Measurements from ENCODE around the gene LPCAT3. TPM values are rescaled to one million over a fixed set of nuclear protein-coding genes. Genes with fewer than 3 reads are reported as not detected.
A peak's percentile ranks its signal among the peaks of the same experiment; 100 is the strongest.

Gene LPCAT3
- total RNA-seq, 1 donor from 2014 or later: 21.3 TPM

DNA sequence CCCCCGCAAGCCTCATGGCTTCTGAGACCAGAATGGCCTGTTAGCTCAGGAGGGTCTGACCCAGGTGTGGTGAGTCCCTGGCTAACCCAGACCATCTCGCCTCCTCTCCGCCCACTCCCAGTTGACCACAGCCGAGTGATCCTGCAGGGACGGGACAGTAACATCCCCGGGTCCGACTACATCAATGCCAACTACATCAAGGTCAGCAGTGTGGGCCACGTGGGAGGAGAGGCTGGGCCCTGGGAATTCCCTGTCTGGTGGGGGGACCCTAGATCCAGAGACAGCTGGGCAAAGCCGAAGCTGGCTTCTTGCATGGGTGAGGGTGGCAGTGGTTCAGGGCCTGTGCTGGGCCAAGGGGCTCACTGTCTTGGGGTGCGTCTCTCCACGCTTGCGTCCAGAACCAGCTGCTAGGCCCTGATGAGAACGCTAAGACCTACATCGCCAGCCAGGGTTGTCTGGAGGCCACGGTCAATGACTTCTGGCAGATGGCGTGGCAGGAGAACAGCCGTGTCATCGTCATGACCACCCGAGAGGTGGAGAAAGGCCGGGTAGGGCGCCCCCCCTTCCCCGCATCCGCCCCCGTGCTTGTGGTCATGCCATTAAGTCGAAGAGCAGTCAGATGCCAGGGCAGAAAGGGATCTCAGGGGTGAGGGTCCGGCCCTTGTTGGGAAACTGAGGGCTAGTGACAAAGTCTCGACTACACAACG, 62.1 kb downstream of the LPCAT3 start:
- Mint-ChIP-seq H3K4me3 (peak overlapping the region; percentile 68), H3K36me3 (ENCODE audit: low read depth) (peaks cover 88% of the 10 kb centered on the region), H3K27ac (peak overlapping the region; percentile 88), H3K9me3 (no peaks in the 10 kb centered on the region), H3K4me1 (peaks cover 86% of the 10 kb centered on the region), H3K27me3 (no peaks in the 10 kb centered on the region)
- ChIA-PET POLR2A (interaction anchor here (1.7 to 17.0 kb wide), 3 partner anchors 8 to 83 kb away, joined by 6 to 1516 read pairs (median 9); partner anchors contain the start of genes C12orf57, PTPN6, RNU7-1 and SPSB2), CTCF (interaction anchor here (3.4 to 13.0 kb wide), 2 partner anchors 8 to 10 kb away, joined by 17 to 571 read pairs; partner anchors contain the start of genes C12orf57, PTPN6 and RNU7-1)
- TF ChIP-seq, protein P1, sequence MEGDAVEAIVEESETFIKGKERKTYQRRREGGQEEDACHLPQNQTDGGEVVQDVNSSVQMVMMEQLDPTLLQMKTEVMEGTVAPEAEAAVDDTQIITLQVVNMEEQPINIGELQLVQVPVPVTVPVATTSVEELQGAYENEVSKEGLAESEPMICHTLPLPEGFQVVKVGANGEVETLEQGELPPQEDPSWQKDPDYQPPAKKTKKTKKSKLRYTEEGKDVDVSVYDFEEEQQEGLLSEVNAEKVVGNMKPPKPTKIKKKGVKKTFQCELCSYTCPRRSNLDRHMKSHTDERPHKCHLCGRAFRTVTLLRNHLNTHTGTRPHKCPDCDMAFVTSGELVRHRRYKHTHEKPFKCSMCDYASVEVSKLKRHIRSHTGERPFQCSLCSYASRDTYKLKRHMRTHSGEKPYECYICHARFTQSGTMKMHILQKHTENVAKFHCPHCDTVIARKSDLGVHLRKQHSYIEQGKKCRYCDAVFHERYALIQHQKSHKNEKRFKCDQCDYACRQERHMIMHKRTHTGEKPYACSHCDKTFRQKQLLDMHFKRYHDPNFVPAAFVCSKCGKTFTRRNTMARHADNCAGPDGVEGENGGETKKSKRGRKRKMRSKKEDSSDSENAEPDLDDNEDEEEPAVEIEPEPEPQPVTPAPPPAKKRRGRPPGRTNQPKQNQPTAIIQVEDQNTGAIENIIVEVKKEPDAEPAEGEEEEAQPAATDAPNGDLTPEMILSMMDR (IDR thresholded peaks at IDR 0.05): no peak
- ATAC-seq (ENCODE audit: low read depth) (no peak), DNase-seq (no peak)
- intact Hi-C loops (cut with micrococcal nuclease): loop anchor here (10.0 kb wide), 2 partner anchors 321 to 531 kb away; partner anchors contain the start of gene LPAR5

DNA sequence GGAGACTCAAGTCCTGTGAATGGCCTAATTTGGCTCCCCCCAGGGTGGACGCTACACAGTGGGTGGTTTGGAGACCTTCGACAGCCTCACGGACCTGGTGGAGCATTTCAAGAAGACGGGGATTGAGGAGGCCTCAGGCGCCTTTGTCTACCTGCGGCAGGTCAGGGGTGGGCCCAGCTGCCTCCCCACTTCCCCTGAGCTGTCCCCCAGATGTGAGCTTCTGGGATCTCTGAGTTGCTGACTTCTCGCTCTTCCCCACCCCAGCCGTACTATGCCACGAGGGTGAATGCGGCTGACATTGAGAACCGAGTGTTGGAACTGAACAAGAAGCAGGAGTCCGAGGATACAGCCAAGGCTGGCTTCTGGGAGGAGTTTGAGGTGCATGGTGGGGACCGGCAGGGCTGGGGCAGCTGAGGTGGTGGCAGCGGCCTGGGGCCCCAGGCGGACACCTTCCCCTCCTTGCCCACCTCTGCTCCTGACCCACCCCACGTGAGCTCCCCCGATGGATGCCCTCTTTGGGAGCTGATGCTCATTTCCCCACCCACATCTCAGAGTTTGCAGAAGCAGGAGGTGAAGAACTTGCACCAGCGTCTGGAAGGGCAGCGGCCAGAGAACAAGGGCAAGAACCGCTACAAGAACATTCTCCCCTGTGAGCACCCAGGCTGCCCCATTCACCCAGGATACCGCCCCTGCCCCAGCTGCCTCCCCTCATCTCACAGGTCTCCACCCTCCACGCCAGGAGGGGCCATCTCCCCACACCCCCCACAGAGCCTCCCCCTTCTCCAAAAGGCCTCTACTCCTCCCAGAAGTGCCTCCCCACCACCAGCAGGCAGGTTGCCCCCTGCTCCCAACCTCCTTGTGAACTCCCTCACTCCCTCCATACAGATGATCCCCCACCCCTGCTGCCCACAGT, 62.9 kb downstream of the LPCAT3 start:
- intact Hi-C loops (cut with micrococcal nuclease): loop anchor here (10.0 kb wide), 2 partner anchors 321 to 531 kb away; partner anchors contain the start of gene LPAR5

DNA sequence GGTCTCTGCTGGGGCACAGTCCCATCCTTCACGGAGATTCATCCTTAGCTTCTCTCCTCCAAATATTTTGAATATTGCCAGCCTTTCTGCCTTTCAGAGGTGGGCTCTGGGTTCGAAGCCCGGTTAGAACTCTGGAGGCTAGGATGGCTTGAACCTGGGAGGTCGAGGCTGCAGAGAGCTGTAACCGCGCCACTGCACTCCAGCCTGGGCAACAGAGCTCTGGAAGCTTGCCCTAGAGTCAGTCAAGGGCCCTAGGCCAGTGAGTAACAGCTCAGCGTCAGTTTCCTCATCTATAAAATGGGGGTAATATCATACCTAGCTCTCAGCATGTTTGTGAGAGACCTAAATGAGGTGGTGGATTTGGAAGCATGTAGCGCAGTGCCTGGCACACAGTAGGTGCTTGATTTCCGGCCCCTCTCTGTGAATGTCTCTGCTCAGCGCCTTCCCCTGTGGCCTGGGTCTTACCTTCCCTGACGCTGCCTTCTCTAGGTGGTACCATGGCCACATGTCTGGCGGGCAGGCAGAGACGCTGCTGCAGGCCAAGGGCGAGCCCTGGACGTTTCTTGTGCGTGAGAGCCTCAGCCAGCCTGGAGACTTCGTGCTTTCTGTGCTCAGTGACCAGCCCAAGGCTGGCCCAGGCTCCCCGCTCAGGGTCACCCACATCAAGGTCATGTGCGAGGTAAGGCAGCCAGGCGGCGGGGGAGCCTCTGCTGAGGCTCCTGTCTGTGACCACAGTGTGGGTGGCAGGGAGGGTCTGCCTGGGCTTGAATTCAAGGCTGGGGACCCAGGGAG, 63.8 kb downstream of the LPCAT3 start:
- Mint-ChIP-seq H3K27ac (peak overlapping the region; percentile 96), H3K36me3 (ENCODE audit: low read depth) (peaks cover 77% of the 10 kb centered on the region), H3K27me3 (no peaks in the 10 kb centered on the region), H3K9me3 (no peaks in the 10 kb centered on the region), H3K4me3 (peak overlapping the region; percentile 99), H3K4me1 (peaks cover 85% of the 10 kb centered on the region)
- ChIA-PET CTCF (interaction anchor here (3.4 to 13.0 kb wide), 2 partner anchors 8 to 10 kb away, joined by 17 to 571 read pairs; partner anchors contain the start of genes C12orf57, PTPN6 and RNU7-1), POLR2A (interaction anchor here (17.0 to 24.6 kb wide), 2 partner anchors 4 to 12 kb away, joined by 1516 read pairs; partner anchors contain the start of genes C12orf57, PTPN6 and RNU7-1)
- intact Hi-C loops (cut with micrococcal nuclease): loop anchor here (1.0 to 10.0 kb wide), 3 partner anchors 8 to 530 kb away; partner anchors contain the start of gene LPAR5
- TF ChIP-seq, protein P1 (IDR thresholded peaks at IDR 0.05): no peak
- ATAC-seq (ENCODE audit: low read depth): no peak
- DNase-seq: no peak

More for the DNA sequence above, 62.9 kb downstream of the LPCAT3 start:
- Mint-ChIP-seq H3K4me1 (peaks cover 85% of the 10 kb centered on the region), H3K27me3 (no peaks in the 10 kb centered on the region), H3K9me3 (no peaks in the 10 kb centered on the region), H3K27ac (peak overlapping the region; percentile 96), H3K36me3 (ENCODE audit: low read depth) (peaks cover 80% of the 10 kb centered on the region), H3K4me3 (peak overlapping the region; percentile 99)
- ChIA-PET CTCF (interaction anchor here (3.4 to 13.0 kb wide), 2 partner anchors 9 kb away, joined by 17 to 571 read pairs; partner anchors contain the start of genes C12orf57, PTPN6 and RNU7-1), POLR2A (interaction anchor here (2.1 to 24.6 kb wide), 3 partner anchors 3 to 13 kb away, joined by 9 to 1516 read pairs (median 1516); partner anchors contain the start of genes C12orf57, PTPN6 and RNU7-1)
- TF ChIP-seq, protein P1 (IDR thresholded peaks at IDR 0.05): no peak
- no peak for DNase-seq
- ATAC-seq (ENCODE audit: low read depth): no peak

DNA sequence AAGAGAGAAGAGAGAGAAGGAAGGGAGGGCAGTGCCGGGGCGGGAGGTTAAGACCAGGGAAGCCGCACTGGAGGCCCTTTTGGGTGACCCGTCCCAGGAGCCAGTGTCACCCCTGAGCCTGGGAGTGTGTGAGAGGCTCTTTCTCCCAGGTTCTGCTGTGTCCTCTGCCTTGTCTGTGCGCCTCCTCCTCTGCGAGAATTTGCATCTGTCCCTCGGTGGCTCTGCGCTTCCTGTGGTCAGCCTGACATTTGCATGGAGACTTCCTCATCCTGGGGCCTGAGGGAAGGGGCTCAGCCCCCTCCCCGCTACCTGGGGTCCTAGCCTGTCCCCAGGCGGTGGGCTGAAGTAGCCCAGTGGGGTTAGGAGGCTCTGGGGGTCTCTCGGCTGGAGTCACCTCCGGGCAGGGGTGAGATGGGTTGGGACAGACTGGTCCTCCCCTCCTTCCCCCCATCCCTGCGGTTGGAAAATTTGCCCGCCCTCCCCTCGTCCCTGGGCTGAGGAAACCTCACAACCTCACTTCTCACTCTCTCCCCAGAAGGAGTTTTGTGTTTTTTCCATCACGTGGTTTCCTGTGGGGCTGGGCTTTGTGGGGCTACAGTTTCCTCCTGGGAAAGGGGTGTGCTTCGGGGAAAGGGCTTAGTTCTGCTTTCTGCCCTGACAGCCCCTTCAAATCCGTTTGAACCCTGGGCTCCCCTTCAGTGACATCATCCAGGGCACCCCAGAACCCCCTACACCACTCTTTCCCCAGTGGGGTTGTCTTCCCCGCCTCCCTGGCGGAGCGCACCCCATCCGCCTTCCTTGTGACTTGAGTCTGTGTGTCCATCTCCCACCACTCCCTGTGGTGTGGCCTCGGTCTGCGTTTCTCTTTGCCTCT, 64.6 kb downstream of the LPCAT3 start:
- ATAC-seq (ENCODE audit: low read depth) (peak; percentile 38), DNase-seq (peak; percentile 72)
- TF ChIP-seq, protein P1 (IDR thresholded peaks at IDR 0.05): no peak
- Mint-ChIP-seq H3K36me3 (ENCODE audit: low read depth) (peaks cover 69% of the 10 kb centered on the region), H3K4me1 (peaks cover 85% of the 10 kb centered on the region), H3K4me3 (peak overlapping the region; percentile 99), H3K27me3 (no peaks in the 10 kb centered on the region), H3K9me3 (no peaks in the 10 kb centered on the region), H3K27ac (peak overlapping the region; percentile 96)
- intact Hi-C loops (cut with micrococcal nuclease): loop anchor here (1.0 to 10.0 kb wide), 3 partner anchors 7 to 529 kb away; partner anchors contain the start of gene LPAR5
- ChIA-PET POLR2A (interaction anchor here (17.0 to 24.6 kb wide), 2 partner anchors 5 to 11 kb away, joined by 1516 read pairs; partner anchors contain the start of genes C12orf57, PTPN6 and RNU7-1), CTCF (interaction anchor here (1.2 to 14.9 kb wide), 4 partner anchors 7 to 11 kb away, joined by 5 to 571 read pairs (median 12); partner anchors contain the start of genes C12orf57 and RNU7-1)
